Measurements from ENCODE around the gene FILIP1. TPM values are rescaled to one million over a fixed set of nuclear protein-coding genes. Genes with fewer than 3 reads are reported as not detected.

The FILIP1 gene
- total and polyA plus RNA-seq, 12 donors = 16.8 to 269 (median 181) TPM

DNA sequence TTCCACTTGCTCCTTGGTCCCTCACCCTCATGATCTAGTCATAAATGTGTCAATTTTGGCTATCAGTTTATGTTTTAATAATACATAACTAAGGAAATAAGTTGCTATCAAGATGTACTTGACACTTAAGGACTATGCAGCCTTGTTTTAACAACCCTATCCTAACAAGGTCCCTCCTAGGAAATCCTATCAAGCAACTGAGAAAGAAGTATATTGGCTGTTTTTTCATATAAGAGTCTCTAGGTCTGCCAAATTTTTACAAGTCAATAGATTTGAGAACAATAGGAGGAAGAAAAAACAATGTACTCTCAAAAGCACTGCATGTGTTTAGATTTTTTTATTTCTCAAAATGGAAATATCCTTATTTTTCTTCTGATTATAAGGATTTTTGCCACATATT lies 14.7 kb downstream of the FILIP1 start:
- no peak for DNase-seq
- Histone ChIP-seq H3K27ac (peak overlapping the region in 5 of 10 donors; percentile 1 to 67 (median 28)), H3K36me3 (no peaks in the 10 kb centered on the region), H3K4me3 (no peak overlapping the region), H3K4me1 (peaks cover 7 to 90% (median 57%) of the 10 kb centered on the region in 9 donors), H3K9me3 (no peaks in the 10 kb centered on the region), H3K27me3 (no peaks in the 10 kb centered on the region)
- intact Hi-C loops (cut with DNase I) = no loop called here
- ATAC-seq = peak in 5 of 8 donors; percentile 29 to 48 (median 35)
- no peak for TF ChIP-seq CTCF (IDR thresholded peaks at IDR 0.05)

DNA sequence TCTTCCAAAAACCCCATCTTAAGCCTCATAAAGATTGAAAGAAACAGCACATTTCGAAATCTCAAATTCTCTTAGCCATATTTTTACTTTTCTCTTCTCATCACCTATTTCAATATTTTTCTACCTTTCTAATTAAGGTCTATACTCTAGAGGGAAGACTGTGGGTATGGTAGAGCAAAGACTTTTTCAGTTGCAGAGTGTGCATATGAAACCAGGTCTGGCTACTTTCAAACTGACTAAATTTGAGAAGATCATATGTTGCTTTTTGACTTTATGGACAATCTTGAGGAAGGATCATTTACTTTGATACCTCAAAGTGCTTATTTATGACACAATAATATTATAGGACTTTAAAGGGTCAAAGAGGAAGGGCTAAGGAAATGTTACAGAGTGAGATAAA lies 20.7 kb downstream of the FILIP1 start:
- Histone ChIP-seq H3K27ac (no peak overlapping the region), H3K4me1 (peaks cover 0 to 76% (median 11%) of the 10 kb centered on the region in 9 donors), H3K4me3 (no peak overlapping the region), H3K36me3 (no peaks in the 10 kb centered on the region), H3K9me3 (peaks cover 0 to 14% (median 0%) of the 10 kb centered on the region in 11 donors), H3K27me3 (no peaks in the 10 kb centered on the region)
- DNase-seq (no peak), ATAC-seq (no peak)
- intact Hi-C loops (cut with DNase I) = loop anchor here in 1 of 10 donors (5.0 kb wide), 1 partner anchor 36 kb away; no protein-coding TSS in a partner anchor
- TF ChIP-seq CTCF (IDR thresholded peaks at IDR 0.05) = no peak
- WGBS, 2 donors = 92 to 97% methylated on average over 1 of the region's 1 CpG

DNA sequence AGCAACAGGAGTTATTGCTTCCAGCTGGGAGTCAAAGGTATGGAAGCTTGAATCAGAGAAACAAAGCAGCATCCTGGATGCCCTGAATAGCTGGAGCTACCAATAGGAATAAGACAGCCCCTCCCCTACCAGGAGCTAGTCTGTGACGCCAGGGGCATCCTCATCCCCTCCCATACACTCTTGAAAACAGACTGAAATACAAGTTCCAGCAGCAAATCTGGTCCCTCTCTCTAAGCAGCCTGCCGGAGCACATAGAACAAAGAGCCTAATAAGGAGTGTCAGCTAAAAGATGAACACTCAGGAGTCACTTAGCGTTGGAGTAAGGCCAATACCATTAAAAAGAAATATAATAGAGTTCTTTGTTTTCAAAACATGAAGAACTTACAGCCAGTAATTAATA lies 25.6 kb downstream of the FILIP1 start:
- ATAC-seq = peak in 7 of 8 donors; percentile 14 to 54 (median 19)
- Histone ChIP-seq H3K36me3 (no peaks in the 10 kb centered on the region), H3K9me3 (peaks cover 0 to 14% (median 0%) of the 10 kb centered on the region in 11 donors), H3K4me1 (peaks cover 0 to 86% (median 52%) of the 10 kb centered on the region in 9 donors), H3K27me3 (no peaks in the 10 kb centered on the region), H3K4me3 (no peak overlapping the region), H3K27ac (peak overlapping the region in 8 of 10 donors; percentile 26 to 63 (median 45))
- intact Hi-C loops (cut with DNase I) = no loop called here
- DNase-seq = no peak
- no peak for TF ChIP-seq CTCF (IDR thresholded peaks at IDR 0.05)
- 28 to 35% methylated on average over 3 of the region's 3 CpGs for WGBS, 2 donors

GRCh38 chr6:75467284-75467683 lies 26.3 kb downstream of the FILIP1 start:
- TF ChIP-seq CTCF (IDR thresholded peaks at IDR 0.05) = no peak
- ATAC-seq (peak in 6 of 8 donors; percentile 39 to 74 (median 66)), DNase-seq (no peak)
- H3K36me3 ChIP-seq = no peaks in the 10 kb centered on the region
- WGBS, 2 donors = 40 to 42% methylated on average over 4 of the region's 4 CpGs
- peak overlapping the region in 8 of 10 donors; percentile 26 to 63 (median 45) for H3K27ac ChIP-seq
- no peaks in the 10 kb centered on the region for H3K27me3 ChIP-seq
- no peak overlapping the region for H3K4me3 ChIP-seq
- intact Hi-C loops (cut with DNase I) = no loop called here
- H3K9me3 ChIP-seq = peaks cover 0 to 14% (median 0%) of the 10 kb centered on the region in 11 donors
- H3K4me1 ChIP-seq = peaks cover 0 to 86% (median 52%) of the 10 kb centered on the region in 9 donors

All from heart right ventricle (tissue), 16 donors.